Stimulated activated CD8-positive, alpha-beta memory T cell treated with anti-CD3 and anti-CD28 coated beads, Interleukin-2, amount 100 ng/mL, for 1 hour (primary cell): ENCODE data around the gene ARL6IP6.
A peak's percentile ranks its signal among the peaks of the same experiment; 100 is the strongest.
"Not testable (repeated sequence)": the region's sequence is repeated elsewhere in the genome, so short reads cannot be mapped to it uniquely, and the experiment has no call there.

Experiments used
- DNase-seq, 2 donors: peaks; one replicate each; pipeline ENCODE4 v3.0.0-alpha.2; 2020; ENCODE audit warnings: low read depth in 2 of 2

The ARL6IP6 gene

DNA sequence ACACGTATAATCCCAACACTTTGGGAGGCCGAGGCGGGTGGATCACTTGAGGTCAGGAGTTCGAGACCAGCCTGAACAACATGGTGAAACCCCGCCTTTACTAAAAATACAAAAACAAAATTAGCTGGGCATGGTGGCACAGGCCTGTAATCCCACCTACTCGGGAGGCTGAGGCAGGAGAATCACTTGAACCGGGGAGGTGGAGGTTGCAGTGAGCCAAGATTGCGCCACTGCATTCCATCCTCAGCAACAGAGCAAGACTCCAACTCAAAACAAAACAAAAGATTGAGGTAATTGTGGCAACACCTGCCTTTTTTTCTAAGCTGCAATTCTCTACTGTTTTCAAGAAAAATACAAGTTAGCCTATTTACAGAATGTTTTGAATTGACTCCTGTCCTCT, 4.2 kb downstream of the ARL6IP6 start:
- DNase-seq: not testable (repeated sequence)

DNA sequence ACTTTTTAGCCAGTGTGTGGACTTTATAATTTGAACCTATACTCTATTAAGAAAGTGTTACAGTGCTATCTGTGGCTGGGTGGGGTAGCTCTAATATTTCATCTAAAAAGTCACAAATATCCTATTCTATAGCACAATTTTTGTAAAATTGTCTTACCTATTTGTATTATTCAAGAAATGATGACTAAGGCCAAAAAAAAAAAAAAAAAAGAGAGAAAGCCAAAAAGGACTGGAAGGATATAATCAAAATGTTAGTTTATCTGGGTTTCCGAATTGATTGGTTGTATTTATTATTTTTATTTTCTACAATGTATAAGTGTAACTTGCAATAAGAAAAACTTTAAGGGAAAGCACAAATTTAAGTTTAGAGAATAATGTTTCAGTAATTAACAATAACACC, 5.5 kb downstream of the ARL6IP6 start:
- no peak for DNase-seq

DNA sequence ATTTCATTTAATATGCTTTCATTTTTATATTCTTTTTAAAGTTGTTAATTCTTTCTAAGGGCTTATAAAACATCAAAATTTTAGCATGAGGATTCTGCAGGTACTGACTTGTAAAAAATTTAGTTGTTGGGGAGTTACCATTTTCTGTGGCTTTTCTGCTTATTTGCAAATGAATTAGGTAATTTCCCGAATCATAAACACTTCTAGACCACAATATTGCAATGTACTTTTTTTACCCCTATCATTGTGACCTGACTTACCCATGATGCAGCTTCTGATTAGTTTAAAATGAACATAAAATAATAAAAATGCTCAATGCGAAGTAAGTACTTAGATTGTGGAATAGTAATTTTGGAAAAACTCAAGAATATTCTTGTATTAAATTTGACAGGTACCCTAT, 11.4 kb downstream of the ARL6IP6 start:
- DNase-seq: no peak

DNA sequence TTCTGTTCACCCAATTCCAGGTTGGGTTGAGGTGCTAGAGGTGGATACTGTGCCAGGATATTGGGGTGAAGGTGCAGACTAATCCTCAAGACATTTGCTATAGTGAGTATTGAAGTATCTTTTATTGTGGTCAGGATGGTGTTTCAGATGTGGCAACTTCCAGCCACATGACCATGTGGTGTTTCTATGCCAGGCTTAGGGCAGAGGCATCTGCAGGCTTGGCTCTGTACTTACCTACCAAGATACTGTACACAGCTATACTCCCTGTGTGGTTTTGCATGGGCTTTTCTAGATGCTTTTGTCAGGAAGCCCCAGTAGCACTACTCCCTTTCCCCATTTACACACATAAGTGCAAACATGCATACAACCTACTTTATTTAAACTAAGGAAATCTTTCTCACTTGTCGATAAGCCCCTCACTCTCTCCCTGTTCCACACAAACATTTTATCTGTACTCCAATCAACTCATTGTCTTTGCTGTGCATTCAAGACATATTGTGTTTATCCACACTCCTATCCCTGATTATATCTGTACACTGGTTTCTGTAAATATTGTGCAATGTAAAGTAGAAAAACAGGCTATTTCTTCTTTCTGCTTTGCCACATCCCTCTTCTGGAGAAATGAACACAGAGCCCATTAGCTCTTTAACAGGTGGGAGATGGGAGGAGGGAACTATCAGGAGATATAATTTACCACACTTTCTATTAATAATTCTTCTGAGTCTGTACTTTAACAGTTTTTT, 12.3 kb downstream of the ARL6IP6 start:
- DNase-seq: peak in 1 of 2 donors; percentile 22

DNA sequence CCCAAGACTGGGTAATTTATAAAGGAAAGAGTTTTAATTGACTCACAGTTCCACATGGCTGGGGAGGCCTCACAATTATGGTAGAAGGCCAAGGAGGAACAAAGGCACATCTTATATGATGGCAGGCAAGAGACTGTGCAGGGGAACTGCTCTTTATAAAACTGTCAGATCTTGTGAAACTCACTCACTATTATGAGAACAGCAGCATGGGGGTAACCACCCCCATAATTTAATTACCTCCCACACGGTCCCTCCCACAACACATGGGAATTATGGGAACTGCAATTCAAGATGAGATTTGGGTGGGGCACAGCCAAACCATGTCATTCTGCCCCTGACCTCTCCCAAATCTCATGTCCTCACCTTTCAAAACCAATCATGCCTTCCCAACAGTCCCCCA, 19.1 kb downstream of the ARL6IP6 start:
- DNase-seq: not testable (repeated sequence)

DNA sequence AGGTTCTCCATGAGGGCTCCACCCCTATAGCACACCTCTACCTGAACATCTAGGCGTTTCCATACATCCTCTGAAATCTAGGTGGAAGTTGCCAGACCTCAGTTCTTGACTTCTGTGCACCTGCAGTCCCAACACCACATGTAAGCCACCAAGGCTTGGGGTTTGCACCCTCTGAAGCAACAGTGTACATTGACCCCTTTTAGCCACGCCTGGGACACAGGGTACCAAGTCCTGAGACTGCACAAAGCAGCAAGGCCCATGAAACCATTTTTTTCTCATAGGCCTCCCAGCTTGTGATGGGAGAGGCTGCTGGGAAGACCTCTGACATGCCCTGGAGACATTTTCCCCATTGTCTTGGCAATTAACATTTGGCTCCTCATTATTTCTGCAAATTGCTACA, 20.0 kb downstream of the ARL6IP6 start:
- DNase-seq: no peak

DNA sequence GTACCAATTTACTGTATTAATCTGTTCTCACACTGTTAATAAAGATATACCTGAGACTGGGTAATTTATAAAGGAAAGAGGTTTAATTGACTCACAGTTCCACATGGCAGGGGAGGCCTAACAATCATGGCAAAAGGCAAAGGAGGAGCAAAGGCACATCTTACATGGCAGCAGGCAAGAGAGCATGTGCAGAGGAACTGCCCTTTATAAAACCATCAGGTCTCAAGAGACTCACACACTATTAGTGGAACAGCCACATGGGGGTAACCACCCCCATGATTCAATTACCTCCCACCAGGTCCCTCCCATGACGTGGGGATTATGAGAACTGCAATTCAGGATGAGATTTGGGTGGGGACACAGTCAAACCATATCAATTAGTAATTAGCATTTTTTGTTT, 21.3 kb downstream of the ARL6IP6 start:
- not testable (repeated sequence) for DNase-seq

DNA sequence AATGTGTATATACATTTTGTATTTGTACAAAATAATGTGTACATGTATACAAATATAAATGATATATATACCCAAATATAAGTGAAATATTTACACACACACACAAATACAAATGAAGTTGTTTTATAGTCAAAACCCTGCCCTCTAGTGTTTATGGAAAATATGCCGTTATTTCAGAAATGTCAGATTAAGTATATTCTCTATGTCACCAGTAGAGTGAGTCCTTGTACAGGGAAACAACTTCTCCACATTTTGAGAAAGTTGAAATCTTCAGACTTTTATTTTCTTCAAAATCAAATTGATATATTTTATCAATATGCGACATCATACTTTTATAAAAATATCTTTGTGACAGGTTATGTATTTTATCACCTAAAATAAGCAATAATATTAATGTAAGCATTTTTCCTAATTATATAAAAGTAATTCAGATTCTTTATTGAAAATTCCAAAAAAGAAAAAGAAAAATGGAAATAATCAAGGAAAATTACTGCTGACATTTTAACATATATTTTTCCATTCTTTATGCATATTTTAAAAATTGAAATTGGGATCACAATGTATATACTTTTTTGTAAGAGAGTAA, 22.4 kb downstream of the ARL6IP6 start:
- no peak for DNase-seq

DNA sequence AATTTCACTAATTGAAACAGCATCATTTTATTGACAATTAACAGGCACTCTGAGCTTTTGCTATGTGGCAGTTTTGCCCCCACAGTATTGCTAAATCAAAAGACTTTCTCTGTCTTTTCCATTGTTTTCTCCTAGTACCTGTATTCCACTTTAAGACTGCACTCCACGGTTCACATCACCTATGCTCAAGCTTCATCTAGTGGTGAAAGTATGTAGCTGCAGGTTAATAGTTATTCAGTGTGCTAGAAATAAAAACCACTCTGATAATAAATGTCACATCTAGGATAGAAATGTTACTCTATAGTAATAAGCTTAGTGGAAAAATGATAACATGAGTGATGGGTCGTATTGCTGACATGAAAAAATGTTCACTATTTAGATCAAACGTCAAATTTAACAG, 24.6 kb downstream of the ARL6IP6 start:
- no peak for DNase-seq

DNA sequence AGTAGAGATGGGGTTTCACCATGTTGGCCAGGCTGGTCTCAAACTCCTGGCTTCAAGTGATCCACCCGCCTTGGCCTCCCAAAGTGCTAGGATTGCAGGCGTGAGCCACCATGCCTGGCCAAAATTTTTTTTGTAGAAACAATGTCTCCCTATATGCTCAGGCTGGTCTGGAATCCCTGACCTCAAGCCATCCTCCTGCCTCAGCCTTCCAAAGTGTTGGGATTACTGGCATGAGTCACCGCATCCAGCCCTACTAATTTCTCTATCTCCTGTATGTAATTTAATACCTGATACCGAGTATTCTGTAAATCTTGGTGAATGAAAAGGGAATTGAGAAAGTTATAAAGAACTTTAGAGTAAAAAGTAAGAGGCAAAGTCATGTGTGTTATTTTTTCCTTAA, 29.3 kb downstream of the ARL6IP6 start:
- not testable (repeated sequence) for DNase-seq

DNA sequence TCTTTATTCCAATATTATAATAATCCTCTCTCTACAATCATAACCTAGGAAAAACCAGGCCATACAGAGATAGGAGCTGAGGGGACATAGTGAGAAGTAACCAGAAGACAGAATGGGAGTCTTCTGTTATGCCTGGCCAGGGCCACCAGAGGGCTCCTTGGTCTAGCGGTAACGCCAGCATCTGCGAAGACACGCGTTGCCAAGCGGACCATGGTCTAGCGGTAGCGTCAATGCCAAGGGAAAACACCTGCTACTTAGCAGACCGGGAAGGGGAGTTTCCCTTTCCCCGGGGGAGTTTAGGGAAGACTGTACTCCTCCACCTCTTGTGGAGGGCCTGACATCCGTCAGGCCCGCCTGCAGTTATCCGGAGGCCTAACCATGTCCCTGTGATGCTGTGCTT, 36.6 kb downstream of the ARL6IP6 start:
- DNase-seq: no peak

DNA sequence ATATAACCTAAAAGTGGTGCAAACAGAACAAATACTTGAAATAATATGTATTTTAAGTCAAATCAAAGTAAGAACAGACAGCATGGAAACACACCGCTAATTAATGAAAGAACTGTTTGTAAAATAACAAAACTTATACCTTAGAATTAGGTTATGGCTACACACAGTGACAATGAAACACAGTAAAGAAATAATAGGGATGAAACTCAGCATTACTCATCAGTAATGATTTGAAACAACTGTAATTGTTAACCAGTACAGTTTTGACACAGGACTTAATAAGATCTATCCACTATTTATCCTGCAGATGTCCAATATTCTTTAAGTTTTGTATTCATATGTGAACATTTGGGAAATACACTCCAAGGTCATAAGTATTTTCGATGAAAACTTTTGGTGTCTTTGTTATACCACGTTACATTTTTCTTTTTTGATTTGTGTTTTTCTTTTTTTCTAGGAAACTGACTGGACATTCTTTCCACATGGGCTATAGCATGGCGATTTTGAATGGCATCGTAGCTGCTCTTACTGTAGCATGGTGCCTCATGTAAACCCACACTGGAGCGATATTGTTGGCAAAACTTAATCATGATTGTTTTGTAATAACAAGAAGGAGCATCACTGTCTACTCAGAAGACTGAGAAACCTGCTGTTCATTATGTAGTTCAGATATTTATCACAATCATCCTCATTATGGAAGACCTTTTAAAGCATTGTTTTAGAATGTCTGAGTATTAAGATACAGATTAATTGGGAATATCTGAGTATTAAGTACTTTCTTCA, 41.1 kb downstream of the ARL6IP6 start:
- no peak for DNase-seq

DNA sequence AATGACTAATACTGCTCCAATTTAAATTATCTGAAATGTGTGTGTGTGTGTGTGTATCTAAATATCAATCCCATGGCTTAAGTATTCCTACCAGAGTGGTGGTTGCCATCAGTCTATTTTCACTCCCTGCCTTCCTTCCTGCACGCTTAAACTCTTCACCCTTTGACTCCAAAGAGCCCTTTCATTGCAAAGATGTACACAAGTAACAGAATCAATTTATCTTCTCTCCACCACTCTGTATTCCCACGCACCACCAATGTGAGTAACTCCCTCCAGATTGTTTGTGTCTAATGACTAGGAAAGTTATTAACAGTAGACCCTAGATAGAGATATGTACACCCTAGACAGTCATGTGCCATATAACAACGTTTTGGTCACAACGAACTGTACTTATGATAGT, 42.8 kb downstream of the ARL6IP6 start:
- DNase-seq: no peak

DNA sequence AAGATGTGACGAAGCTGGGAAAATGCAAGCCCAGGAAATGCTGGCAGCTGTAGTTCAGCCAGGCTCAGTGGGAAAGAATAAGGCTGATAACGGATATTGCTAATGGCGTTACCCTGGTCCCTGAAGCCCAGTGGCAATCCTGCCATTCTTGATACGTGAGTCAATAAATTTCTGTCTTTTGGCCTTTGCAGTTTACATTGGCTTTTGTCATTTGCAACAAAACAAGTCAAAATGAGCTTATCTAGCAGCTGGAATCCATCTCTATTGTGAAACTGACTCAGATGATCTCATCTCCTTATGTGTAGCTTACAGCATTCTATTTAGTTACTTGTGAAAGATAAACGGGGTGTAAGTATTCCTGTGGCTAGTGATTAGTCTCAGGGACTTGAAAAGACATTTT, 43.8 kb downstream of the ARL6IP6 start:
- no peak for DNase-seq

DNA sequence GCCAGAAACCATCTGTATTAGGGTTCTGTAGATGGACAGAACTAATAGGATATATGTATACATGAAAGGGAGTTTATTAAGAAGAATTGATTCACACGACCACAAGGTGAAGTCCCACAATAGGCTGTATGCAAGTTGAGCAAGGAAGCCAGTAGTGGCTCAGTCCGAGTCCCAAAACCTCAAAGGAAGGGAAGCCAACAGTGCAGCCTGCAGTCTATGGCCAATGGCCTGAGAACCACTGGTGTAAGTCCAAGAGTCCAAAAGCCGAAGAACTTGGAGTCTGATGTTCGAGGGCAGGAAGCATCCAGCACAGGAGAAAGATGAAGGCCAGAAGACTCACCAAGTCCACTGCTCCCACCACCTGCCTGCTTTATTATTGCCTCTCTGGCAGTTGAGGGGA, 44.8 kb downstream of the ARL6IP6 start:
- not testable (repeated sequence) for DNase-seq

DNA sequence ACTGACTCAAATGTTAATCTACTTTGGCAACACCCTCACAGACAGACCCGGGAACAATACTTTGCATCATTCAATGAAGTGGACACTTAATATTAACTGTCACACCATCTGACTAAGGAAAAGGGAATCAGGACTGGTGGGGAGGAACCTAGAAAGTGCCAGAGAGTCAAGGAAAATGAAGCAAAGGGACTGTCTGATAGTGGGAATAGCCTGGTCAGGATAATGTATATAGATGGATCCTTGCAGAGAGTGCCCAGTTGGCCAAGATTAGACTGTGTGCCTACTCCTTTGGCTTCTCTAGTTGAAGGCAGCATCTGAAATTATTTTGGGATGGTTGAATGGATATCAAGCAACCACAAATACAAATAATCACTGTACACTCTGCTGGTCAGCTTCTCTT, 45.2 kb downstream of the ARL6IP6 start:
- DNase-seq: no peak

DNA sequence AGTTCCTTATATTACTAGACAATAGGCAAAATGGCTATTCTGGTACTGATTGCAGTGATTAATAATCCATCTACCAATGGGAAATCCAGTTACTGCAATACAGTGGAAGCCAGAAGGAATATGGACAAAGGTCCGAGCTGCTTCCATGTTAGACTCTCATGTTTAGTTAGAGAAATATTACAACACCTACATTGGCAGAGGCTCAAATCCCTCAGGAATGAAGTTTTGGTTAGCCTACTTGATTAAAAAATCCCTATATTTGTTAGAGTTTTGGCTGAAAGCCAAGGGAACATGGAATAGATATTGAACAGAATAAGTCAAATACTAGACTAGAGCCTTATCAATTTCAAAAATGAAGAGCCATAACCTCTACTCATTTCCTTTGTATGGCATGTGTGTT, 48.5 kb downstream of the ARL6IP6 start:
- DNase-seq: no peak

DNA sequence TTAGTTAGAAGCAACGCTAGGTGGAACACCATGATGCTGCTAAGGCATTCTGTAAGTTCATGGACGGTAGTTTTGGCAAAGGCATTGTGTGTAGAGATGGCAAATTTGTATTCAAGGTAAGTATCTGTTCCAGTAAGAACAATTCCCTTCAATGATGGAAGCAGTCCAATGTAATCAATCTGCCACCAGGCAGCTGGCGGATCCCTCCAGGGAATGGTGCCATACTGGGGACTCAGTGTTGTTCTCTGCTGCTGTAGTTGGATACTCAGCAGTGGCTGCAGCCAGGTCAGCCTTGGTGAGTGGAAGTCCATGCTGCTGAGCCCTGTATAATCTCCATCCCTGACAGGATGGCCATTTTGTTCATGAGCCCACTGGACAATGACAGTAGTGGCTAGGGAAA, 62.8 kb downstream of the ARL6IP6 start:
- DNase-seq: no peak

DNA sequence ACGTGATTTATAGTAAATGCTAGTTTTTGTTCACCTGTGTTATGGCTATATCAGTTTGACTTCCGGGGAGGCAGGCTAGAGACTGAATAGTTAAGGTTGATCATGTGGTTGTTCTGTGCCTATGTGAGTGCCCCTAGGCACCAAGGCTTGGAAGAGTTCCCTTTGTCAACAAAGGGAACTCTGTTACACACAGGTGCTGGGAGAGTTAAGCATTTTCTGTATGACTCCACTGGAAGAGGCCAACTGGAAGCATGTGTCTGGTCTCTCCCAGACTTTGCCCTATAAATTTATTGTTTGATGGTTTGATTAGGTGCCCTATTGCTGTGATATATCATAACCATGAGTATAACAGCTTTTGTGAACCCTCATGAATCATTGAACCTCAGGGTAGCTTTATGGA, 63.8 kb downstream of the ARL6IP6 start:
- no peak for DNase-seq

DNA sequence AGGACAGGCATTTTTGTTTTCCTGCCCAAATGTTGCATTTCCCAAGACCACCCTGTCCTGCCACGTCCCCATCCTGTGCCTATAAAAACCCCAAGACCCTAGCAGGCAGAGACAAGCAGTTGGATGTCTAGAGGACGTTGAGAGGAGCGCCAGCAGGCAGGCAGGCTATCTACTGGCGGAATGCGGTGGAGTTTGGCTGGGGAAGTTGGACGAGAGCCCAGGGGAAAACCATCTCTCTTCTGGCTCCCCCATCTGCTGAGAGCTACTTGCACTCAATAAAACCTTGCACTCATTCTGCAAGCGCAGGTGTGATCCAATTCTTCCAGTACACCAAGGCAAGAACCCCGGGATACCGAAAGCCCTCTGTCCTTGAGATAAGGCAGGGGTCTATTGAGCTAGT, 72.5 kb downstream of the ARL6IP6 start:
- no peak for DNase-seq

DNA sequence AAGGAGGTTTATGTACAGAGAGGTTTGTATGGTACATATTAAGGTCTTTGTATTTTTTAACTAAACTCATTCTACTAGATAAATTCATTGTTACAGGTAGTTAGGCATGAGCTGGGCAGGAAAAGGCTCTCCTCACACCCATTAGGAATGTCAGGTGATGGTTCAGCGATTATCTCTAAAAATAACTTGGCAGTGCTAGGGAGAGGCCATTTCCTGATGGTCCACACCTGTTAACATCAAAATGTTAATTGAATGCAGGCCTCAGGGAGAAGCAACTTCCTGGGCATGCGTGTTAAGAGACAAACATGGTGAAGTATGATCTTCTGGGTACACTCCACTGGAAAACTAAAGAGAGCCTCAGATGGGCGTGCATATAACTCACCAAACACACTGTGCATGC, 73.6 kb downstream of the ARL6IP6 start:
- DNase-seq: no peak

DNA sequence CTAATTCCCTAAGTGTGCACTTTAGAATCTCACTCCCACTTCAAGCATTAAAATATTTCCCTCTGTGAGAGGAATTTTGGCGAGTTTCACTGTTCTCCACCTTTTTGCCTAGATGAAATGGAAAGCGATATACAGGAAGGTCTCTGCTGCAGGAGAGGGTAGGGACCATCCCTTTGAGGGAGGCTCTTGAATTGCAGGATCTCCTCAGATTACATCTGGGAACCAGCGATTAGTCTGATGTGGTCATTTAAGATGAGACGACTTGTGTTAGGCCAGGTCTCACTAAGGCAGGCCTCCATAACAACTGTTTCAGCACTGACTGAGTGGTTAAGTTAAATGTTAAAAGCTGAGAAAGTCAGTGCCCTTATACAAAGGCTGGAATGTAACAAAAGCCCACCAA, 74.6 kb downstream of the ARL6IP6 start:
- no peak for DNase-seq

DNA sequence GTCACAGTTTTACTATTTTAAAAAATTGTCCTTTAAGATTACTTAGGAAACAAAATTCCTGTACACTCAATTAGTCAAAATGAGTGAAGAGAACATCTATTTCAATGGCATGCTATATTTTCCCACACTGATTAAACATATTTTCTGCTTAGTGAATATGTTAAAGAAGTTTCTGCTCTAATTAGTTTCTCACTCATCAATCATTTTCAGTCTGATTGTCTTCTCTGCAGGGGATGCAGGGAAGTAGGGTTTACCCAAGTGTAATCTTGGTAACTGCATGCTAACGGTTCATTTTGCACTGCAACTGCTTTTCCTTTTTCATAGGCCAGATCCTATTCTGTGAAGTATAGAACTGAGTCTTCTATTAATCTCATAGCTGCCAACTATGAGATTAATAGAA, 78.5 kb downstream of the ARL6IP6 start:
- DNase-seq: no peak
